GM19463 (cell line): ENCODE measurements around the gene CDK13.
"Not testable (repeated sequence)": the region's sequence is repeated elsewhere in the genome, so short reads cannot be mapped to it uniquely, and the experiment has no call there.

Source experiments
- ATAC-seq: cut with Tn5 transposase; IDR thresholded peaks from one replicate; pipeline ENCODE4 v1.9.1; 2021; ENCODE audit warnings: mild to moderate bottlenecking, moderate library complexity; ENCODE audit not compliant: unreplicated experiment

Gene CDK13

DNA sequence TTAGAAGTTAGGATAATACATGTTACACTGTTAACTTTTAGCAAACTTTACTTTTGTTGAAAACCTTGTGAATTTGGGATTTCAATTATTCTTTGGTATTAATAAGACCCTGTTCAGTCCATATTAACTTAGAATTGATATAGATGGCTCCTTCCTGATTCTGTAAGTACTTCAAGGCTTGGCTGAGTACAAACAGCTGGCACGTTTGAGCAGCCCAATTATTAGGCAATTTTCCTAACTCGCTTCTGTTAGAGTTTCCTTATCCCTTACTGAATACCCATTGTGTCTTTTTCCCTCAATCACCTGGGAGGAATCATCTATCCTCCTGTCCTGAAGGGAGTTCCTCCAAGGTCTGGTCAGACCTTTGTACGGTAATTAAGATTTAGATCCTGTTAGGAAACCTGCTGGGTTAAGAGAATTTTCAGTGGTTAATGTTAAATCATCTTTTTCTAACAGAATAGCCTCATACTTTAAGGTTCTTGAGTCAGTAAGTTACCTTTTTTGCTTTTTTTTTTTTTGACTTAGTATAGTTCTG is 195.6 kb downstream of the CDK13 start:
- not testable (repeated sequence) for ATAC-seq

DNA sequence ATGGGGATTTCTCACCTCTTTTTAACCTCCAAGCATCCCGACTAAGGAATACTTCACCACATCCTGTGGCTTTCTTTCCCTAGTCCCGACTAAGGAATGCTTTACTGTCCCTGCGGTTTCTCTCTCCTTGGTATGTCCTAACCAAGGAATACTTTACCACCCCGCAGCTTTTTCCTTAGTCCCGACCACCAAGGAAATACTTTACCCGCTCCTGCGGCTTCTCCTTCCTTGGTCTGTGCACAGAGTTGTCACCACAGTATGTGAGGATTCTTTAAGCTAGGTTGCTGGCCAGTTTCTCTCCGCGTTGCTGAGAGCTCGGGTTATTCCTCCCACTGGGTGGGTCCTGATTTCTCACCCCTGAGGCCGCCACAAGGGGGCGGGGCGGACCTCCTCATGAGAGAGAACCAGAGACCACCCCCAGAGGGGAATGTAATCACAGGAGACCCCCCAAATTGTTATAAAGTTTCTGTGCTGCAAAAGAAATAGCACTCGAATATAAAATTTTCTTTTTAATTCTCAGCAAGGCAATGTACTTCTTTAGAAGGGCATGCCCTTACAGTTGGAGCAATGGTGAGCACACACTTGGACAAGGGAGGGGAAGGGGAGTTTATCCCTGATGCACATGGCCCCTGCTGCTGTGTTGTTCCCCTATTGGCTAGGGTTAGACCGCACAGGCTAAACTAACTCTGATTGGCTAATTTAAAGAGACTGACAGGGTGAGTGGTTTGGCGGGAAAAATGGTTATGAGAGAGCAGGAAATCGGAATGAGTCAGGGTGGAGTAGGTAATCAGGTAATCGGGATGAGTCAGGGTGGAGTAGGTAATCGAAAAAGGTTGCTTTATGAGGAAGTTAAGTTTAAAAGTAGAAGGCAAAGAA is 197.6 kb downstream of the CDK13 start:
- no peak for ATAC-seq

DNA sequence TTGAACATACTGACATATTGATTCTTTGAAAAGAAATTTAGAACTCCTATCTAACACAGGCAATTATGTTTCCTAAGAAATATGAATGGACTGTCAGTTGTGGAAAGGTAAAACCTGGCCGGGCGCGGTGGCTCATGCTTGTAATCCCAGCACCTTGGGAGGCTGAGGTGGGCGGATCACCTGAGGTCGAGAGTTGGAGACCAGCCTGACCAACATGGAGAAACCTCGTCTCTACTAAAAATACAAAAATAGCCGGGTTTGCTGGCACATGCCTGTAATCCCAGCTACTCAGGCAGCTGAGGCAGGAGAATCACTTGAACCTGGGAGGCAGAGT is 198.2 kb downstream of the CDK13 start:
- not testable (repeated sequence) for ATAC-seq

DNA sequence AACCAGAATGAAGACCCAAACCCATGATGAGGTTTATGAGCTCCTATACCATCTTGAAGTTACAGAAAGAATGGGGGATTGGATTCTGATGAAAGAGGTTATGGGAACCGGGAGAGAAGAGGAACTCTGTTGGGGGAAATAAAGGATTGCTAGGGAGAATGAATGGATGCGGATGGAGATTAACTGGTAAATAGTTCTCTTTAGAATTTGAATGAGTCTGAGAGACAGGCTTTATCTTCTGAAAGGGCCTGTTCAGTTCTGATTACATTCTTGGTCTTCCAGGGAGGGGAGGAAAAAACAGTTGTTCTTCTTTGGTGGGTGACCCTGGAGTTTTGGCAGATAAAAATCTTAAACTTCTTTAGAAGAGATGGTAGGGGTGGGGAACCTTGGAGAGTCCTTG is 198.6 kb downstream of the CDK13 start:
- ATAC-seq: no peak
